OCI-LY1 (cell line): ENCODE data around the gene APEX1.

ENCODE experiments used
- EZH2 ChIP-seq: fragments of 200-600 bp; sonication (generic), shearing (Covaris generic); IDR thresholded peaks from 2 replicates; pipeline ENCODE4 v1.8.0; 2017; ENCODE audit warnings: borderline replicate concordance, mixed run types, mild to moderate bottlenecking, antibody characterized with exemption, low read length, moderate library complexity, mixed read lengths
- TF ChIP-seq, protein P1 (sequence below): fragments of 200-600 bp; sonication (generic), shearing (Covaris generic); IDR thresholded peaks from 2 replicates; pipeline ENCODE4 v1.5.1; 2017; ENCODE audit warnings: mild to moderate bottlenecking, antibody characterized with exemption, low read length, moderate library complexity, mixed read lengths

DNA sequence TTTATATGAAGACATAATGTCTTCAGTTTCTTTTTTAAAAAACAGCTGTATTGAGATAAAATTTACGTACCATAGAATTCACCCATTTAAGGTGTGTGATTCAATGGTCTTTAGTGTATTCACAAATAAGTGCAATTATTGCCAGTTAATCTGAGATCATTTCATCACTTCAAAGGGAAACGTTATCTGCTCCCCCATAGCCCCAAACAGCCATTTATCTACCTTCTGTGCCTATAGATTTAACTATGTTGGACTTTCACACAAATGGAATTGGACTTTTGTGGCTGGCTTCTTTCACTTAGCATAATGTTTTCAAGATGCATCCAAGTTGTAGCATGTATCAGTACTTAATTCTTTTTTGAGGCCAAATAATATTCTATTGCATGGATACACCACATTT is 23.9 kb downstream of the APEX1 start:
- TF ChIP-seq, protein P1, sequence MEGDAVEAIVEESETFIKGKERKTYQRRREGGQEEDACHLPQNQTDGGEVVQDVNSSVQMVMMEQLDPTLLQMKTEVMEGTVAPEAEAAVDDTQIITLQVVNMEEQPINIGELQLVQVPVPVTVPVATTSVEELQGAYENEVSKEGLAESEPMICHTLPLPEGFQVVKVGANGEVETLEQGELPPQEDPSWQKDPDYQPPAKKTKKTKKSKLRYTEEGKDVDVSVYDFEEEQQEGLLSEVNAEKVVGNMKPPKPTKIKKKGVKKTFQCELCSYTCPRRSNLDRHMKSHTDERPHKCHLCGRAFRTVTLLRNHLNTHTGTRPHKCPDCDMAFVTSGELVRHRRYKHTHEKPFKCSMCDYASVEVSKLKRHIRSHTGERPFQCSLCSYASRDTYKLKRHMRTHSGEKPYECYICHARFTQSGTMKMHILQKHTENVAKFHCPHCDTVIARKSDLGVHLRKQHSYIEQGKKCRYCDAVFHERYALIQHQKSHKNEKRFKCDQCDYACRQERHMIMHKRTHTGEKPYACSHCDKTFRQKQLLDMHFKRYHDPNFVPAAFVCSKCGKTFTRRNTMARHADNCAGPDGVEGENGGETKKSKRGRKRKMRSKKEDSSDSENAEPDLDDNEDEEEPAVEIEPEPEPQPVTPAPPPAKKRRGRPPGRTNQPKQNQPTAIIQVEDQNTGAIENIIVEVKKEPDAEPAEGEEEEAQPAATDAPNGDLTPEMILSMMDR = no peak
- no peak for TF ChIP-seq EZH2
